Panc1 (cell line): ENCODE results near the gene AGAP1.

ENCODE experiments used
- CTCF ChIP-seq: fragments of 450-650 bp; IDR thresholded peaks from 2 replicates; pipeline ENCODE4 v1.5.1; 2017; ENCODE audit warnings: mild to moderate bottlenecking
- POLR2AphosphoS5 ChIP-seq: IDR thresholded peaks from 2 replicates; pipeline ENCODE4 v1.6.1; 2012; ENCODE audit warnings: mild to moderate bottlenecking, low read depth, low read length, moderate library complexity
- TCF7L2 ChIP-seq: IDR thresholded peaks from 2 replicates; pipeline ENCODE4 v1.6.1; 2011; ENCODE audit warnings: mild to moderate bottlenecking, low read depth, low read length, inconsistent platforms

GRCh38 chr2:235641956-235642355 lies 148.1 kb downstream of the AGAP1 start:
- no peak for TF ChIP-seq CTCF
- no peak for TF ChIP-seq TCF7L2
- no peak for TF ChIP-seq POLR2AphosphoS5
